ENCODE data around the gene RALGPS1.

GRCh38 chr9:127119320-127119709, 204.7 kb downstream of the RALGPS1 start:
- TF ChIP-seq, protein P1, sequence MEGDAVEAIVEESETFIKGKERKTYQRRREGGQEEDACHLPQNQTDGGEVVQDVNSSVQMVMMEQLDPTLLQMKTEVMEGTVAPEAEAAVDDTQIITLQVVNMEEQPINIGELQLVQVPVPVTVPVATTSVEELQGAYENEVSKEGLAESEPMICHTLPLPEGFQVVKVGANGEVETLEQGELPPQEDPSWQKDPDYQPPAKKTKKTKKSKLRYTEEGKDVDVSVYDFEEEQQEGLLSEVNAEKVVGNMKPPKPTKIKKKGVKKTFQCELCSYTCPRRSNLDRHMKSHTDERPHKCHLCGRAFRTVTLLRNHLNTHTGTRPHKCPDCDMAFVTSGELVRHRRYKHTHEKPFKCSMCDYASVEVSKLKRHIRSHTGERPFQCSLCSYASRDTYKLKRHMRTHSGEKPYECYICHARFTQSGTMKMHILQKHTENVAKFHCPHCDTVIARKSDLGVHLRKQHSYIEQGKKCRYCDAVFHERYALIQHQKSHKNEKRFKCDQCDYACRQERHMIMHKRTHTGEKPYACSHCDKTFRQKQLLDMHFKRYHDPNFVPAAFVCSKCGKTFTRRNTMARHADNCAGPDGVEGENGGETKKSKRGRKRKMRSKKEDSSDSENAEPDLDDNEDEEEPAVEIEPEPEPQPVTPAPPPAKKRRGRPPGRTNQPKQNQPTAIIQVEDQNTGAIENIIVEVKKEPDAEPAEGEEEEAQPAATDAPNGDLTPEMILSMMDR (IDR thresholded peaks at IDR 0.05; ENCODE audit: low read length): no peak
- TF ChIP-seq EZH2 (optimal IDR thresholded peaks at IDR 0.05; ENCODE audit: low read depth, low read length): no peak
